Stimulated activated CD4-positive, alpha-beta T cell treated with anti-CD3 and anti-CD28 coated beads, Interleukin-2, amount 100 ng/mL, for 4 hours (primary cell): ENCODE results near the gene MGAT2.
"Not testable (repeated sequence)": the region's sequence is repeated elsewhere in the genome, so short reads cannot be mapped to it uniquely, and the experiment has no call there.

Experiments
- DNase-seq: peaks from one replicate; pipeline ENCODE4 v3.0.0-alpha.2; 2020; ENCODE audit warnings: low read depth

Gene MGAT2

DNA sequence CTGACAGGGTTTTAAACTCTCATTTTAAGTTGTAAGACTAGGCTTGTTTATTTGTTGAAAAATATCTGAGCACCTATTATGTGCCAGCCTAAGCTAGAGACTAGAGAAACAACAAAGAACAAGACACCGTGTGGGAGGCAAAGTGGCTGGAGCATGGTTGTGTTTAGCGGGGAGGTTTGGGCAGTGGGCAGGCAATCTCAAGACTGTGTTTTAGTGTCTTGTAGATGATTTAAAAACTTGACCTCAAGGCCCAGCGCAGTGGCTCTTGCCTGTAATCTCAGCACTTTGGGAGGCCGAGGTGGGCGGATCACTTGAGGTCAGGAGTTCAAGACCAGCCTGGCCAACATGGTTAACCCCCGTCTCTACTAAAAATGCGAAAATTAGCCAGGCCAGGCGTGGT is 7.9 kb upstream of the MGAT2 start:
- DNase-seq = no peak

DNA sequence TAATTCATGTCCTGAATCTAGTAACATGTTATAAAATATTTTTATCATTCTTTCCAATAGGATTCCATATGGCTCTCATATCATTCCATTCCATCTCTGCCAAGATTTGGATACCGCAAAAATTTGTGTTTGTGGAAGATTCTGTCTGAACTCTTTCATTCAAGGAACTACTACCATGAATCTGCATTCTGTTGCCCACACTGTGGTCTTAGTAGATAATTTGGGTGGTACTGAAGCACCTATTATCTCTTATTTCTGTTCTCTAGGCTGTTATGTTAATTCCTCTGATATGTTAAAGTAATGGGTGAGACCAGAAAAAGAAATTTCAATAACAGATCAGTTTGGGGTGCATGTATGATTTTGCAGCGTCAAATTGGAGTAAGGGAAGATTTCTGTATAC is 6.4 kb upstream of the MGAT2 start:
- DNase-seq = no peak

DNA sequence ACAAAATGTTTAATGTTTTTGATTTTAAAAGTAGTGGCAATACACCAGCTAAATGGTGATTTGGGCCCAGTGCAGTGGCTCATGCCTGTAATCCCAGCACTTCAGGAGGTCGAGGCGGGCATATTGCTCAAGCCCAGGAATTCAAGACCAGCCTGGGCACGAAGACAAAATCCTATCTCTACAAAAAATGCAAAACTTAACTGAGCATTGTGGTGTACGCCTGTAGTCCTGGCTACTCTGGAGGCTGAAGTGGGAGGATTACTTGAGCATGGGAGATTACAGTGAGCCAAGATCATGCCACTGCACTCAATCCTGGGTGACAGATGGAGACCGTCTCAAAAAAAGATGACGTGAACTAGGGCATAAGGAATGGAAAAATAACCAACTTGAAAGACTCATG is 4.8 kb upstream of the MGAT2 start:
- DNase-seq = no peak

DNA sequence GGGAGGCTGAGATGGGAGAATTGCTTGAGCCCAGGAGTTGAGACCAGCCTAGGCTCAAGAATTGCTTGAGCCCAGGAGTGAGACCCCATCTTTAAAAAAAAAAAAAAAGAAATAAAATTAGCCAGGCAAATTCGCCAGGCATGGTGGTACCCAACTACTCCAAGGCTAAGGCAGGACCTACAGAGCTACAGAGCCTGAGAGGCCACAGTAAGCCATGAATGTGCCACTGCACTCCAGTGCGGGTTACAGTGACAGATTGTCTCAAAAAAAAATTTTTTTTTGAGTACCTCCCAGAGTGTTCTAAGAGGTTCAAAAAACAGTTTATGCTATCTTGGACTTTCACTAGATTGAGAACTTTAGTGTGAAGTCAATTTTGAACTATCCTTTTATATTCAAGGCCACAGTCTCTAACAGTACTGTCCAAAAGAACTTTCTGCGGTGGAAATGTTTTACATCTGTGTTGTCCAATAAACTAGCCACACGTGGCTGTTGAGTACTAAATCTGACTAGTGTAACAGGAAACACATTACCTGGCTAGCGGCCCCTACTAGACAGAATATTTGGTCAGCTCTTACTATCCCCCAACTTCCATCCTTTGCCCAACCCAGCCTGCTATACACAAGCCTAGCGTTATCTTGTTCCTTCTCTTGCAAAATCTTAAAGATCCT is 2.6 kb upstream of the MGAT2 start:
- DNase-seq = no peak

DNA sequence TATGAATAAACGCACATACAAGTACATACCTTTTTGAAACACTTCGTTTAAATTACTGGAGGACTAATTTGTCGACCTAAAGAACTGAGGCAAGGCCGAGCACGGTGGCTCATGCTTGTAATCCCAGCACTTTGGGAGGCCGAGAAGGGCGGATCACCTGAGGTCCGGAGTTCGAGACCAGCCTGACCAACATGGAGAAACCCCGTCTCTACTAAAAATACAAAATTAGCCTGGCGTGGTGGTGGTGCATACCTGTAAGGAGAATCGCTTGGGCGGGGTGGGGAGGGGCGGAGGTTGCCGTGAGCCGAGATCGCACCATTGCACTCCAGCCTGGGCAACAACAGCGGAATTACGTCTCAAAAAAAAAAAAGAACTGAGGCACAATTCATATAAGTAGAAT is 1.3 kb upstream of the MGAT2 start:
- DNase-seq = not testable (repeated sequence)

DNA sequence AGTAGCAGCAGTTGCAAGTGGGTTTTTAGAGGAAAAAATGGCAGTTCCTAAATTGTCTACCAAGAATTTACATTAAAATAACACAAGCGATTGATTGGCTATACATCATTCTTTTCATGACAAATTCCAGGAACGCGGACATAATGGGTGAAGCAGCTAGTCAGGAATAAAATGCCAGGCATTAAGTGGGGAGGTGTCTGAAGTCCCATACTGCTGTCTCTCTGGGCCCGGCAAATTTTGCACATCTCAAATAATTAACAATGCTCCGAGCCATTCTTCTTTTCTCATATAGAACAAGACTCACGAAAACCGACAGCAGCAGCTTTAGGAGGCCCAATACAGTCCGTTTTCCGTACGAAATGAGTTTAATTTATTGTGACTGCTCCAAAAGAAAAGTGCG is 869 bp upstream of the MGAT2 start:
- no peak for DNase-seq

DNA sequence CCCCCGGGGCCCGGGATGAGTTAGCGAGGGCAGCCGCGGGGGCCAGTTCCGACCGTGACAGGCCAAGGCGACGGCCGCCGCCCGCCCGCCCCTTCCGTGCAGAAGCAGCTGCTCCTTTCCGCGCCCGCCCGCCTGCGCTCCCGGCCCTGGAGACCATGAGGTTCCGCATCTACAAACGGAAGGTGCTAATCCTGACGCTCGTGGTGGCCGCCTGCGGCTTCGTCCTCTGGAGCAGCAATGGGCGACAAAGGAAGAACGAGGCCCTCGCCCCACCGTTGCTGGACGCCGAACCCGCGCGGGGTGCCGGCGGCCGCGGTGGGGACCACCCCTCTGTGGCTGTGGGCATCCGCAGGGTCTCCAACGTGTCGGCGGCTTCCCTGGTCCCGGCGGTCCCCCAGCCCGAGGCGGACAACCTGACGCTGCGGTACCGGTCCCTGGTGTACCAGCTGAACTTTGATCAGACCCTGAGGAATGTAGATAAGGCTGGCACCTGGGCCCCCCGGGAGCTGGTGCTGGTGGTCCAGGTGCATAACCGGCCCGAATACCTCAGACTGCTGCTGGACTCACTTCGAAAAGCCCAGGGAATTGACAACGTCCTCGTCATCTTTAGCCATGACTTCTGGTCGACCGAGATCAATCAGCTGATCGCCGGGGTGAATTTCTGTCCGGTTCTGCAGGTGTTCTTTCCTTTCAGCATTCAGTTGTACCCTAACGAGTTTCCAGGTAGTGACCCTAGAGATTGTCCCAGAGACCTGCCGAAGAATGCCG is 699 bp downstream of the MGAT2 start:
- peak; percentile 33 for DNase-seq

DNA sequence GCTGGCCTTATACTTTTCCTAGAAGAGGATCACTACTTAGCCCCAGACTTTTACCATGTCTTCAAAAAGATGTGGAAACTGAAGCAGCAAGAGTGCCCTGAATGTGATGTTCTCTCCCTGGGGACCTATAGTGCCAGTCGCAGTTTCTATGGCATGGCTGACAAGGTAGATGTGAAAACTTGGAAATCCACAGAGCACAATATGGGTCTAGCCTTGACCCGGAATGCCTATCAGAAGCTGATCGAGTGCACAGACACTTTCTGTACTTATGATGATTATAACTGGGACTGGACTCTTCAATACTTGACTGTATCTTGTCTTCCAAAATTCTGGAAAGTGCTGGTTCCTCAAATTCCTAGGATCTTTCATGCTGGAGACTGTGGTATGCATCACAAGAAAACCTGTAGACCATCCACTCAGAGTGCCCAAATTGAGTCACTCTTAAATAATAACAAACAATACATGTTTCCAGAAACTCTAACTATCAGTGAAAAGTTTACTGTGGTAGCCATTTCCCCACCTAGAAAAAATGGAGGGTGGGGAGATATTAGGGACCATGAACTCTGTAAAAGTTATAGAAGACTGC is 1.5 kb downstream of the MGAT2 start:
- DNase-seq = no peak

DNA sequence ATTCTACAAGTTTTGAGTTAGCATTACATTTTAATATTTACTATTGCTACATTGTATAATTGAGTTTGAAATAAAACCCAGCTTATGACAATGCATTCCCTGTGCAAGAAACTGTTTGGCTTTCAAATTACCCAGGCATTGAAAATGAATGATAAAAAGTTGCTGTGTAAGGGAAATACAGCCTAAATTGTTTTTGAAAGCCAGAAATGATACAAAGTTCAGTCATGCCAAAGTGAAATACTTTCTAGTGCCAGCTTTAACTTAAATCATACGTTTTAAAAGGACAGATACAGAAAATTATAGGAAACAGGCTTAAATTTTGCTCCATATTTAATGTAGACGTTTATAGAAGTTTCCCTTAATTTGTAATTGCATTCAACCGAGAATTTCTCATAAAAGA is 2.8 kb downstream of the MGAT2 start:
- no peak for DNase-seq

DNA sequence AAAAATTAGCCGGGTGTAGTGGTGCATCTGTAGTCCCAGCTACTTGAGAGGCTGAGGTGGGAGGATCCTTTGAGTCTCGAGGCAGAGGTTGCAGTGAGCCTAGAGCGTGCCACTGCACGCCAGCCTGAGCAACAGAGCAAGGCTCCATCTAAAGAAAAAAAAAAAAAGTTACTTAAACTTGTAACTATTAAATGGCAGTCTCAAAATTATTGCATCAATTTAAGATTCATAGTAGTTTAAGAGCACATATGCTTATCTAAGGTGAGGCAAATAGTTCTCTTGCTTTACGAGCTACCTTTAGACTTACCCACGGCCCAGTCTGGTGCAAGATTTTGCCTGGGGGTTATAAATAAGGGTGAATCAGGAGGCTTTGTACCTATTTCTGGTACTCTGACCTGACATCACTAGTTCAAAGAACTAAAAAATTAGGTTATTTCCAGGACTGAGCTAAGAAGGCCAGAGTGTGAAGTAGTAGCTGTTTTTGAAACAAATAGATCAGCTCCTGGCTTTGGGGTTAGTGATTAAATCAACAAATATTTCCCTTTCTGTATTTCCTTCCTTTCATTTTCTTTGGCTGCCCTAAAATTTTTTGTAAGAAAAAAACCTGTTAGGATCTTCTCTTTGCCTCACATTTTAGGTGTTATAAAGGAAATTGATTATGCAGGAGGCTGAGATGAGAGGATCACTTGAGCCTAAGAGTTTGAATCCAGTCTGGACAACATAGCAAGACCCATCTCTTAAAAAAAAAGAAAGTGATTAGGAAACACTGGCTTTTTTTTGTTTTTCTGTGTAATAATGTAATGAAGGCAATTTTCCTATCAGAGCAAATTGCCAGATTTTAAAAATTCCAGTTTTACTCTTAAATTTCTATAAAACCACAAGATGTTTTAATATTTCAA is 3.6 kb downstream of the MGAT2 start:
- DNase-seq = no peak

DNA sequence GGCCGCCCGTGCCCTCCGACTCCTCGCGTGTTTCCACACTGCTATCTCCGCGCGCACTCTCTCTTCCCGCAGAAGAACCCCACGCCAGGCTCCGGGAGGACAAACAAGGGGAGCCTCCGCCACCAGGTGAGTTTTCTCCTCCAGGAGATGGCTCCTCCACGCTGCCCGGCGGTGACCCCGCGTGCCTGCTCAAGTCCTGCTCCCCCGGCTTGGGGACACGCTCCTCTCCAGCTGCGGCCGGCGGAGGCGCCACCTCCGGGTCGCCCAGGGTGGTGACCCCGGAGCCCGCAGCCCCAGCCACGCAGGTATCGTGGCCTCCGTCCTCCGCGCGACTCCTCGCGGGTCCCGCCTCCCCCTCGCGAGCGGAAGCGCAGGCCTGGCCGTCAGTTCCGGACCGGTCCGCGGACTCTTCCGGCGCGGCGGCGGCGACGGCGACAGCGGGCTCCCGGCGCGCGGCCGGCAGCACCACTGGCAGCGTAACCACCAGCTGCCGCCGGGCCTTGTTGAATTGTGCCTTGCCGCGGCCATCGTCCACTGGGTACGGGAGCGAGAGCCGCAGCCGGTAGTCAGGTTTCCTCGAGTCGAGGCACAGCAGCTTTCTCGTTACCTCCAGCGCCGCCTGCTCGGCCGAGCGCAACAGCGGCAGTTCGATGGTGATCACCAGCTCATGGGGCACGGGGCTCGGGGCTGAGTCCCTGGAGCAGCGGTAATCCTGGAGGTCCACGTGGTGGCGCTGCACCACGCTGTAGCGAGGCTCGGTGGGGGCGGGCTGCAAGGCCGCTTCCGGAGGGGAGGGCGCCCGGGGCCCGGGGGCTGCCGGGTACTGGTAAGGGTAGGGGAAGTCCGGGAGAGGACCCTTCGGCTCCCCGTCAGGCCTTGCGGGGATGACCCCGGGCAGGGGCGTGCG is 13.3 kb downstream of the MGAT2 start:
- peak; percentile 93 for DNase-seq

DNA sequence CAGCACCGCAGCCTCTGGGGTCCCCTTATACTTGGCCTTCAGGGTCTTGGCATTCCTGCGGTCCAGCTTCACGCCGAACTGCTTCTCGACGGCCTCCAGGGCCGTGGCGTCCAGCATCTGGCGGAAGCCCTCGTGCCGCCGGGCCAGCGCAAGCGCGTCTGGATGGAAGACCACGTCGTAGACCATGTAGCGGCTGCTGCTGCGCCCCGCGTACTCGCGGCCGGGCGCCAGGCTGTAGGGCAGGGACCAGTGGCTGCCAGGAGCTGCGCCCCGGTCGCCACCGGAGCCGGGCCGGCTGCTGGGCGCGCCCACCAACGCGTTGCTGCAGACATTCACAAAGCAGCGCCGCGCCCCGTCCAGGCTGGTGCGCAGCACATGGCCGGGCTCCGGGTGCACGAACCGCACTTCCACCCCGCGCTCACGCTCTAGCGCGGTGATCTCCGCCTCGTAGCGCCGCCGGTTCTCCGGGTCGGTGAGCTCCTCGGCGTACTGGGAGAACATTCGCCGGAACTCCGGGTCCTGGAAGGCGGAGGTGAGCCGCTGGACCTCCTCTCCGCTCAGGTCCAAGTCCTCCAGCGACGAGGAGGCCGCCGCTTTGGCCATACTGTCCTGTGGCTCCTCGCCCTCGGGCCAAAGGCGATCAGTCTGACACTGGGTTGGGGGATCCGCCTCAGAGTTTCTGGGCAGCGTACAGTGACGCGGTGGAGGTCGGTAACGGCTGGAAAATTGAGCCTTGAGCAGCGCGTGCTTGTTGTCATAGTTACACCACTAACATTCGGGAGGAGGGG is 14.1 kb downstream of the MGAT2 start, which contains the start of gene DNAAF2:
TSS of gene DNAAF2 (minus strand) at position 698 of the 788 bp plus-strand sequence. CDS start at position 603, 95 bp downstream.
- DNase-seq = peak; percentile 45

DNA sequence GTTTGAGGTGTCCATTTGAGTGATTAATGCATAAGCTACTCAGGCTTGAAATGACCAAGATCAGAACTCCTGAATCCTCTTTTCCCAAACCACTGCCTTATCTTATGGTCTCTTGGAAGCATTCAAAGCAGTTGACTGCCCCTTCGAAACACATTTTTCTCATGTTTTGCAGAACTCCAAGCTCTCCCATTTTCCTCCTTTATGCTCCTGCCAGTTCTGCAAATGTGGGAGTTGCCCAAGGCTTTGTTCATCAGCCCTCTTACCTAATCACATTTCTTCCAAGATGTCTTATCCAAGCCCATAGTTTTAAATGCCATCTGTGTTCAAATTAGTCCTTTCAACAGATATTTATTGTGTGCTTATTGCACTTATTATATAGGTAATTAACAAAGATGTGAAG is 16.3 kb downstream of the MGAT2 start:
- no peak for DNase-seq

DNA sequence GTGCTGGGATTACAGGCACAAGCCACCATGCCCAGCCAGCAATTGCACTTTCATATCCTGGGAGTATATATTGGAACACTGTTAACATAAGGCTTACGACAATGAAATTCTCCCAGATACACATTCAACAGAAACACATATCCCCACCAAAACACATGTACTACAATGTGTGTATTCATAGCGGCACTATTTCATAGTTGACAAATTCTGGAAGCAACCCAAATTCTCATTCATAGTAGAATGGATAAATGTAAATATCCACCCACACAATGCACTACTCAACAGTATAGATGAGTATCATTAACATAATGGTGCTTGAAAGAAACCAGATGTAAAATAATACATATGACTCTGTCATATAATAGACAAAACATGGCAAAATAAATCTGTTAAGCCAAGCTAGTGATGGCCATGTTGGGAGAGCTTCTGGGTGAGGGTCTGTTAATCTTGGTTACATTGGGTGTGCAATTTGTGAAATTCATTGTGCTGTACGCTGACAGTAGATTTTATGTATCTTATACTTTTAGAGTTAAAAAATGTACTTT is 17.0 kb downstream of the MGAT2 start:
- no peak for DNase-seq

DNA sequence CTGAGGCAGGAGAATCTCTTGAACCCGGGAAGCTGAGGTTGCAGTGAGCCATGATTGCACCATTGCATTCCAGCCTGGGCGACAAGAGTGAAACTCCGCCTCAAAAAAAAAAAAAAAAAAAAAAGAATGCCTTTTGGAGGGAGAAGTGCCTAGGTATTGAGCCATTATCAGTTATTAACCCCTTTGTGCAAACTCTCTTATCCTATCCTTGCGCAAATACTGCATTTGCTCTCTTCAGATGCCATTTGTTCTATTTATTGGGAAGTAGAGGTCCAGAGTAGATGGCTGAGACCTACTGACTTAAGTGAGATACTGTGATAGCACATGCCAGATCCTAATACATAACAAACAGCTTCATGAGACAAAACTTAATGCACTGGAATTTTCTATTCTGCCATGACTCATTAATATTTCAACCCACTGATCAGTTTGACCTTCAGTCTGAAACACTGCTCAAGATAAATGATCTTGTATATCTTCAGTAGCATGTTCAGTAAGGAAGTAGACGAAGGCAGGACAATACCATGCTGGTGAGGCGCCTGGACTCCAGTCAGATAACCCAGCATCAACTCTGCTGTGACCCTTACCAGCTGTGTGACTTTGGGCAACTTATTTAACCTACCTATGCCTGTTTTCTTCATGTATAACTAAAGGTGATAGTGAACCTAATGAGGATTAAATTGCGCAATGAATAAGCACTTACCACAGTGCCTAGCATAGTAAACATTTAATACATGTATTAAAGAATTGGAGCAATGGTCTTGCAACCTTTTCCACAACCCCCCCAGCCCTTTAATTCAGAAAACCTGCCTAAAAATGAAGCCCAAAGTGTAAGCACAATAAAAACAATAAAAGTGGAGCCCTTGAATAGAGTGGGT is 20.2 kb downstream of the MGAT2 start:
- DNase-seq = no peak

DNA sequence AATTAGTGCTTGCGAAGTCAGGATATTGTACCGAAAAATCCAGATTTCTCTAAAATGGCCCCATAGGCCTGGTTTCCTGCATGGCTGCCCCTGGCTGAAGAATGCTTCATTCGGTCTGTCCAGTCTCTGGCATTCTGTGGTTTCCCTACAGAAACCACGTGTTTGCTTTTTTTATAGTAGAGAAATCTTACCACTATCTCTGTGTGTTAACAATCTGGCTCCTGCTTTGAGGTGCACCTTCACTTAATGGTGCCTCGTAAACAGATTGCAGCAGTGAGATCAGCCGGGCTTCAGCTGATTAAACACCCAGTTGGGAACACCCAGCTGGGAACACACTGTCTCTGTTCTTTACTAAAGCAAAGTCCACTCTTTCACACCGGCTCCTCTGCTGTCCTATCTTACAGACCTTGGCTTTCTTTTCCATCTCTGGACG is 21.1 kb downstream of the MGAT2 start:
- DNase-seq = no peak

DNA sequence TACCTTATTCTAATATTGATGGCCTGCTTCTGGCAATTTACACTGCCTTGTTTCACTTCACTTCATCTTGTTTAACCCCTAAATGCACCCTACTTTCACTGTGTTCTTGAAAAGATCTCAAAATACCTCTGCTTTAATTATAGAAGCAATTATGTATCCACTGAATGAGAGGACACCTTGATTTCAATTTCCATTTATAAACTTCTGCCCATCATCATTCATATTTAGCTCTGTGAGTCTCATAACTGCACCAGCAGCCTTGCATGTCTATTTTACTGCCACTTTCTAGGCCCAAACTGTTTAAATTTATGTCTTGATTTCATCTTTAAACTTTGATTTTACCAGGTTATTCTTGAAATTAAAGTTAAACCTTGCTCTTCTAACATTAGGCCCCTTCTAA is 21.6 kb downstream of the MGAT2 start:
- DNase-seq = no peak

DNA sequence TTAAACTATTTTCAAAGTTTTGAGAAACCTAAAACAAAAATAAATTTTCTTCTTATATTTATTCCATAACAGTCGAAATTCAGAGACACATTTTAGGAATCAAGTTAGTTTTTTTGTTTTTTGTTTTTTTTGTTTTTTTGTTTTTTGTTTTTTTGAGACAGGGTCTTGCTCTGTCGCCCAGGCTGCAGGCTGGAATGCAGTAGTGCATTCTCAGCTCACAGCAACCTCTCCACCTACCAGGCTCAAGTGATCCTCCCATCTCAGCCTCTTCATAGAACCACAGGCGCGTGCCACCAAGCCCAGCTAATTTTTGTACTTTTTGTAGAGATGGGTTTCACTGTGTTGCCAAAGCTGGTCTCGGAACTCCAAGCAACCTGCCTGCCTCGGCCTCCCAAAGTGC is 32.9 kb downstream of the MGAT2 start:
- DNase-seq = no peak

DNA sequence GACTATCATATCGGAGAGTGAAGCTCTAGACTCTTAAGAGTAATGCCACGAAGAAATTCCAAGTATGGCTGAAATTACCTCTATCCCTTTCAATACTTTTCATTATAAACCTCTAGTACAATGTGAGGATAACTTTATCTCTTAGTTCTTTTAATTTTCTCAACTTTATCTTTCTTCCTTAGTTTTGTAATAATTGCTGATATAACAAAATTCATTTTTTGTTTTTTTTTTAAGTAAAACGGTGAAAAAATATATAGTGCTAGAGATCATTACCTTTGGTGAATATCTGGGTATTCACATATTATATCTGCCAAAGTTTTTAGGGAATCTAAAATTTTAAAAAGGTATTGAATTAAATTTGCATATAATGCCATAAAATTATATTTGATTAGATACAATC is 33.9 kb downstream of the MGAT2 start:
- no peak for DNase-seq
